NCI-H1105 (cell line): ENCODE data around the gene KANSL1.

Experiments
- DNase-seq: peaks from one replicate; lab custom pipeline; 2025; lab: John Stamatoyannopoulos, UW

Gene KANSL1

DNA sequence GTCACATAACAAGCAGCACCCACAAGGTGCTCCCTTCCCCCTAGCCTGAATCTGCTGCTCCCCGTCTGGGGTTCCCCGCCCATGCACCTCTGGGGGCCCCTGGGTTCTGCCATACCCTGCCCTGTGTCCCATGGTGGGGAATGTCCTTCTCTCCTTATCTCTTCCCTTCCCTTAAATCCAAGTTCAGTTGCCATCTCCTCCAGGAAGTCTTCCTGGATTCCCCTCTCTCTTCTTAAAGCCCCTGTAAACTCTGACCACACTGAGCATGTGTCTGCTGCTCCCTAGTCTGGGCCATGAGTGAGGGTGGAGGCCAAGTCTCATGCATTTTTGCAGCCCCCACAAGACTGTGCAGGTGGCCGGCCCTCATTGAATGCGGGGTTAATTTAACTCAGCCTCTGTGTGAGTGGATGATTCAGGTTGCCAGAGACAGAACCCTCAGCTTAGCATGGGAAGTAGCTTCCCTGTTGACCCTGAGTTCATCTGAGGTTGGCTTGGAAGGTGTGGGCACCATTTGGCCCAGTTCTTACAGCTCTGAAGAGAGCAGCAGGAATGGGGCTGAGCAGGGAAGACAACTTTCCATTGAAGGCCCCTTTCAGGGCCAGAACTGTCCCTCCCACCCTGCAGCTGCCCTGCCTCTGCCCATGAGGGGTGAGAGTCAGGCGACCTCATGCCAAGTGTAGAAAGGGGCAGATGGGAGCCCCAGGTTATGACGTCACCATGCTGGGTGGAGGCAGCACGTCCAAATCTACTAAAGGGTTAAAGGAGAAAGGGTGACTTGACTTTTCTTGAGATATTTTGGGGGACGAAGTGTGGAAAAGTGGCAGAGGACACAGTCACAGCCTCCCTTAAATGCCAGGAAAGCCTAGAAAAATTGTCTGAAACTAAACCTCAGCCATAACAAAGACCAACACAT is 194.0 kb downstream of the KANSL1 start, which contains the start of gene STH:
Gene STH, plus strand, starts transcription at position 264 of the 913 bp plus-strand sequence. Its CDS starts 30 bp downstream, at position 294.
- no peak for DNase-seq

DNA sequence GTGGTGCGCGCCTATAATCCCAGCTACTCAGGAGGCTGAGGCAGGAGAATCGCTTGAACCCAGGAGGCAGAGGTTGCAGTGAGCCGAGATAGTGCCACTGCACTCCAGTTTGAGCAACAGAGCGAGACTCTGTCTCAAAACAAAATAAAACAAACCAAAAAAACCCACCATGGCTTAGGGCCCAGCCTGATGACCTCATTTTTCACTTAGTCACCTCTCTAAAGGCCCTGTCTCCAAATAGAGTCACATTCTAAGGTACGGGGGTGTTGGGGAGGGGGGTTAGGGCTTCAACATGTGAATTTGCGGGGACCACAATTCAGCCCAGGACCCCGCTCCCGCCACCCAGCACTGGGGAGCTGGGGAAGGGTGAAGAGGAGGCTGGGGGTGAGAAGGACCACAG is 195.6 kb downstream of the KANSL1 start:
- no peak for DNase-seq

GRCh38 chr17:45997166-45997565 is 196.1 kb downstream of the KANSL1 start:
- no peak for DNase-seq

DNA sequence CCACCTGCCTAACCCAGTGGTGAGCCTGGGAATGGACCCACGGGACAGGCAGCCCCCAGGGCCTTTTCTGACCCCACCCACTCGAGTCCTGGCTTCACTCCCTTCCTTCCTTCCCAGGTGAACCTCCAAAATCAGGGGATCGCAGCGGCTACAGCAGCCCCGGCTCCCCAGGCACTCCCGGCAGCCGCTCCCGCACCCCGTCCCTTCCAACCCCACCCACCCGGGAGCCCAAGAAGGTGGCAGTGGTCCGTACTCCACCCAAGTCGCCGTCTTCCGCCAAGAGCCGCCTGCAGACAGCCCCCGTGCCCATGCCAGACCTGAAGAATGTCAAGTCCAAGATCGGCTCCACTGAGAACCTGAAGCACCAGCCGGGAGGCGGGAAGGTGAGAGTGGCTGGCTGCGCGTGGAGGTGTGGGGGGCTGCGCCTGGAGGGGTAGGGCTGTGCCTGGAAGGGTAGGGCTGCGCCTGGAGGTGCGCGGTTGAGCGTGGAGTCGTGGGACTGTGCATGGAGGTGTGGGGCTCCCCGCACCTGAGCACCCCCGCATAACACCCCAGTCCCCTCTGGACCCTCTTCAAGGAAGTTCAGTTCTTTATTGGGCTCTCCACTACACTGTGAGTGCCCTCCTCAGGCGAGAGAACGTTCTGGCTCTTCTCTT is 196.8 kb downstream of the KANSL1 start:
- no peak for DNase-seq

DNA sequence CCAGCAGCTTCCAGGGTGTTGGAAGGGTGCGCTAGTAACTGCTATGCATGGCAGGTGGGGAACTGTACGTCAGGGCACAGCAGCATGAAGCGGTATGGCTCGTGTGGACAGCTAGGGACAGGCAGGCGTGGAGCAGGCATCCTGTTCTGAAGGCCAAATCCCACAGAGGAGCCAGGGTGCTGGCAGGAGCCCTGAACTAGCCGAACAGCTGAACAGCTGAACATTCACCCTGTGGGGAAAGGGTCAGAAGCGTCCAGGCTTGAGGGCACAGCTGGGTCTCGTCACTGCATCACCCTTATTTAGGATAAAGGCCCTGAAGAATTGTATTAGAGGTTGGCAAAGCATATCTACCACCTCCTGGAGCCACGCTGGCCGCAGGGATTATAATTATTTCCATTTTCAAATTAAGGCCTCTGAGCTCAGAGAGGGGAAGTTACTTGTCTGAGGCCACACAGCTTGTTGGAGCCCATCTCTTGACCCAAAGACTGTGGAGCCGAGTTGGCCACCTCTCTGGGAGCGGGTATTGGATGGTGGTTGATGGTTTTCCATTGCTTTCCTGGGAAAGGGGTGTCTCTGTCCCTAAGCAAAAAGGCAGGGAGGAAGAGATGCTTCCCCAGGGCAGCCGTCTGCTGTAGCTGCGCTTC is 197.5 kb downstream of the KANSL1 start:
- DNase-seq, result no peak

DNA sequence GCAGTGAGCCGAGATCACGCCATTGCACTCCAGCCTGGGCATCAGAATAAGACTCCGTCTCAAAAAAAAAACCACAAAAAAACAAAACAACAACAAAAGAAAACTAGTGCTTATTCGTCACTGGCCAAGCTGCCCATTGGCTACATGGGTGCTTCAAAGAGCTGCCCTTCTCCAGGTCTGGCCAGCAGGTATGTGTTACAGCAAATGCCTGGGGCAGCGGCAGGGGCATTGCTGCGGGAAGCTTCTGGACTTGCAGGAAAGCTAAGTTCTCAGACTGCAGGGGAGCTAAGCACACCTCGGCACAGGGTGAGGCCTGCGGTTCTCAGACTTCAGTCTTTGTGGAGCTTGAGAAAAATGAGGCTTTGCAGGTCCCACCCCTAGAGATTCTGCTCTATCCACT is 198.2 kb downstream of the KANSL1 start:
- no peak for DNase-seq

DNA sequence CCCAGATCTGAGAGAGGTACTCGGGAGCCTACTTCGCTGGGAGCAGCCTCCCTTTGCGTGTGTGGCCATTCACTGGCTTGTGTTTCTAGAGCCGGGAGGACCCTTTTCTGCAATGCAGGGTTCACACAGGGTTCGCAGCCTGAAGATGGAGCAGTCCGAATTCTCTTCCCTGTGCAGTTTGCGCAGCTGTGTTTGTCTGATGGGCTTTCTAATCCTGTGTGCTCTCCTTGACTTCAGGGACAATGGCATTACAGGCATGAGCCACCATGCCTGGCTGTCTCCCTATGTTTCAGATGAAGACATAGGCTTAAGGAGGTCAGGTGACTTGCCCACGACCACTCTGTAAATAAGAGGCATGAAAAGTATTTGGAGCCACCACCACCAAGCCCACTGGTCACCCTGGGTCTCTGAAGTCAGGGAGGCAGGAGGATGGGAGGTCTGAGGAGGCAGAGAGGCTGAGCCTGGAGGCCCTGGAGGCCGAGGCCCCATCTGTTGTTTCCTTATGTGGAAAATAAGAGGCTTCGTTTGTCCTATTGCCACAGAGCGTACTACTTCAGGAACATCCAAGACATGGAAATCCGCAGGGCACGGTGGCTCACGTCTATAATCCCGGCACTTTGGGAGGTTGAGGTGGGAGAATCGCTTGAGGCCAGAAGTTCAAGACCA is 199.1 kb downstream of the KANSL1 start:
- DNase-seq, result no peak

GRCh38 chr17:45992904-45993303 is 200.3 kb downstream of the KANSL1 start:
- DNase-seq, result no peak

DNA sequence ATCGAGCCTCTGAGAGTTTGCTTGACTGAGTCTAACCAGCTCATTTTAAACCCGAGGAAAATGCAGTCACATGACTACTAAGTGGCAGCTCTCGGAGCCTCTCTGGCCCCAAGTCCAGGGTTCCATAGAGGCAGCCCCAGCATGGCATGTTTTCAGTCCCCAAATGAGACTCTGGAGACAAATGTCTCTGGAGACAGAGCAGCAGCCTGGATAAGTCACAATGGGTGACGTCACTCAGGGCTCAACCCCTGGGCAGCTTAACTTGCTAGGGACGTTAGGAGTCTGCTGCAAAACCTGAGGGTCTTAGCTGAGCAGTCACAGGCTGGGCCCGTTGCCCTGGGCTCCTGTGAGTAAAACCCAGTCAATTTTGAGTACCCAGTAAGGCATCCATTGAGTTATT is 201.1 kb downstream of the KANSL1 start:
- no peak for DNase-seq

- no peak for DNase-seq
Measured at GRCh38 chr17:45991341-45991740, 201.9 kb downstream of the KANSL1 start.

DNA sequence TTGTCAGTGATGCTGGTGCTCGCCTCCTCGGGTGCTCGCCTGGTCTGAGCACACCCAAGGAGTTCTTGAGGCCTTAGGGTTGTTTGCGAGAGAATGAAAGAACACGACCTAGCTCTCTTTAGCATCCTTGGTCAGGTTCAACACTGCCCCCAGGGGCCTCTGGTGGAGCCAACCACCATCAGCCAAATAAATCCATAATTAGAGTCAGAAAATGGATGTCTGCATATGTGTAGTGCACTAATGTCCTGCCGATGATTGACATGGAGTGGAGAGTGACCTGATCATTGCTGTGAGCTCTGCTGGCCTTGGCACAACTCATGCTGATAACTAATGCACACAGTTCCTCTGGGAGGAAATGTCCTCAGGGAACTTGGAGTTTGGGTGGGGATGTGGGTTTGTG is 202.3 kb downstream of the KANSL1 start:
- DNase-seq, result no peak

GRCh38 chr17:45989759-45990158 is 203.5 kb downstream of the KANSL1 start:
- DNase-seq, result no peak

DNA sequence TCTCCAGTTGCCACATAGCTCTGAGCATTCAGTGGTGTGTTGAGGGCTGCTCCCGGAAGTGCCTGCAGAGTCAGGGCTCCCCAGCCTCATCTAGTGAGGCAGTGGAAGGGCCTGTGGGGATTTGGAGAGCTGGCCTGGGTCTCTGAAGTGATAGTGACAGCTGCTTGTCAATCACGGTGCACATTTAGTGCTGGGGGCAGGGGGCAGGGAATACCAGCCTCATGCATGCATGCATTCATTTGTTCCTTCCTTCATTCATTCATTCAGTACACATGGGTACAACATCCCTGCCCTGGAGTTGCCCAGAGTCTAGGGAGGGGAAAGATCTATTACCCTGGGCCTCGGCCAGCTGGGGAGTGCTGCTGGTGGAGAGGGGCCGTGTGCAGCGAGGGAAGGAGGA is 205.5 kb downstream of the KANSL1 start:
- DNase-seq, result no peak

GRCh38 chr17:45986056-45986455 is 207.2 kb downstream of the KANSL1 start:
- no peak for DNase-seq

GRCh38 chr17:45985447-45985846 is 207.8 kb downstream of the KANSL1 start:
- DNase-seq, result no peak

DNA sequence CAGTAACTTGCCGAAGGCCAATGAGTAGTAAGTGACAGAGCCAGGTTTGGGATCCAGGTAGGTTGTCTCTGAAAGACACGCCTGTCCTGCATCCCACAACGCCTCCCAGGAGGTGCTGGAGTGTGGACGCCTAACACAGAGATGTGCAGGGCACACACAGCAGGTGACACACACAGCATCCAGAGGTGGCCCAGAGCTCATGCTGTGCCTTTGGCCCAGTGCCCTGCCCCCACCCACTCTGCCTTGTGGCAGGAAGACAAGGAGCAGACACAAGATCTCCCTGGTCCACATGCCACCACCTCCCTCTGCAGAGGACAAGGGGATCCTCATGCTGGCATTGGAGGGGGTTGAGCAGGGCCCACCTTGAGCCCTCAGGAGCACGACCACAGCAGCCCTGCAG is 208.9 kb downstream of the KANSL1 start:
- no peak for DNase-seq

DNA sequence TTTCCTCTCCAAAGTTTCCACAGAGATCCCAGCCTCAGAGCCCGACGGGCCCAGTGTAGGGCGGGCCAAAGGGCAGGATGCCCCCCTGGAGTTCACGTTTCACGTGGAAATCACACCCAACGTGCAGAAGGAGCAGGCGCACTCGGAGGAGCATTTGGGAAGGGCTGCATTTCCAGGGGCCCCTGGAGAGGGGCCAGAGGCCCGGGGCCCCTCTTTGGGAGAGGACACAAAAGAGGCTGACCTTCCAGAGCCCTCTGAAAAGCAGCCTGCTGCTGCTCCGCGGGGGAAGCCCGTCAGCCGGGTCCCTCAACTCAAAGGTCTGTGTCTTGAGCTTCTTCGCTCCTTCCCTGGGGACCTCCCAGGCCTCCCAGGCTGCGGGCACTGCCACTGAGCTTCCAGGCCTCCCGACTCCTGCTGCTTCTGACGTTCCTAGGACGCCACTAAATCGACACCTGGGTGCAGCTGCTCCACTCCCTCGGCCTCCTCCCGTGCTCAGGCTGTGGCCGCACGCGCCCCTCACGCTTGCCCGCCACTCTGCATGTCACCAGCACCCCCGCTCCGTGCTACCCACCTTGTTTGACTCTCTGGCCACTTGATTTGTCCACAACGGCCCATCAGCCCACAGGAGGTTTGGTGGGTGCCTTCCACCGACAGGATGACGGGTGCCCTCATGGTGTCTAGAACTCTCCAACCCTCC is 209.5 kb downstream of the KANSL1 start:
- DNase-seq, result no peak

DNA sequence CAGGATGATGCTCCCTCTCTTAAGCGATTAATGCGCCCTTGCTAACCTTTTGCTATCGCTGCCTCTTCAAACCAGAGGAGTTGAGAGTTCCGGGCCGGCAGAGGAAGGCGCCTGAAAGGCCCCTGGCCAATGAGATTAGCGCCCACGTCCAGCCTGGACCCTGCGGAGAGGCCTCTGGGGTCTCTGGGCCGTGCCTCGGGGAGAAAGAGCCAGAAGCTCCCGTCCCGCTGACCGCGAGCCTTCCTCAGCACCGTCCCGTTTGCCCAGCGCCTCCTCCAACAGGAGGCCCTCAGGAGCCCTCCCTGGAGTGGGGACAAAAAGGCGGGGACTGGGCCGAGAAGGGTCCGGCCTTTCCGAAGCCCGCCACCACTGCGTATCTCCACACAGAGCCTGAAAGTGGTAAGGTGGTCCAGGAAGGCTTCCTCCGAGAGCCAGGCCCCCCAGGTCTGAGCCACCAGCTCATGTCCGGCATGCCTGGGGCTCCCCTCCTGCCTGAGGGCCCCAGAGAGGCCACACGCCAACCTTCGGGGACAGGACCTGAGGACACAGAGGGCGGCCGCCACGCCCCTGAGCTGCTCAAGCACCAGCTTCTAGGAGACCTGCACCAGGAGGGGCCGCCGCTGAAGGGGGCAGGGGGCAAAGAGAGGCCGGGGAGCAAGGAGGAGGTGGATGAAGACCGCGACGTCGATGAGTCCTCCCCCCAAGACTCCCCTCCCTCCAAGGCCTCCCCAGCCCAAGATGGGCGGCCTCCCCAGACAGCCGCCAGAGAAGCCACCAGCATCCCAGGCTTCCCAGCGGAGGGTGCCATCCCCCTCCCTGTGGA is 210.2 kb downstream of the KANSL1 start:
- DNase-seq, result no peak

DNA sequence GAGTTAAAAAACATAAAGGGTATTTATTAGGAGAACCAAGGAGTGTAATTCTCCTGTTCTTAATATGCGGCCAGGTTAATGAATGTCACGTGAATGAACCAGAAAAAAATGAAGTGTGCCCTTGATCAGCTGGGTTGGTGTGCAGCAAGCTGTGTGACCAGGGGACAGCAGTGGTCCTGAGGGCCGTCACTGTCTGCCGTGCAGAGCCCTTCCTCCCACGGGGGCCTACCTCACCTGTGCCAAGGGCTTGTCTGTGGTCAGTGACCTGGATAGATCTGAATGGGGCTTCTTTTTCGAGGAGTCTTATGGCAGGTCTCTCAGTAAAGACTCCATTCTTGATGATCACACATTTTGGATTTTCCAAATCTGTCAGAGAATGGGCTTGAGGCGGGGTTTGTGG is 211.9 kb downstream of the KANSL1 start:
- DNase-seq, result no peak

GRCh38 chr17:45980855-45981254 is 212.4 kb downstream of the KANSL1 start:
- no peak for DNase-seq
